ENCODE measurements around the gene HIVEP2.

The HIVEP2 gene

DNA sequence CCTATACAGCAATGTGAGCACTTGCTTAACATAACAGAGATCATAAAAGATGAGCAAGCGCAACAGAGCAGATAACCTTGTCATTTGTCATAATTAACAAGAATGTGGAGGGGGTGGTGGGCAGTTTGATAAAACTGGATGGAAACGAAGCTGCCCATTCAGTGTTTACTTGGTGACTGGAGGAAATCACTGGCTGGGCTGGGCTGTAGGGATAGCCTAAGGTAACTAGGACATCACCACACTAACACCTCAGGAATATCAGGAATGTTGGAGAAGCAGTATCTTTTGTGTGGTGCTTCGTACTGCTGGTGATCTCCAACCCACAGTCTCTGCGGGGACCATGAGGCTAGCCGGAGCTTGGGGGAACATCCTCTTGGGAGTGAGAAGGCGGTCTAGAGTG lies 218.4 kb downstream of the HIVEP2 start:
- no peak for DNase-seq

DNA sequence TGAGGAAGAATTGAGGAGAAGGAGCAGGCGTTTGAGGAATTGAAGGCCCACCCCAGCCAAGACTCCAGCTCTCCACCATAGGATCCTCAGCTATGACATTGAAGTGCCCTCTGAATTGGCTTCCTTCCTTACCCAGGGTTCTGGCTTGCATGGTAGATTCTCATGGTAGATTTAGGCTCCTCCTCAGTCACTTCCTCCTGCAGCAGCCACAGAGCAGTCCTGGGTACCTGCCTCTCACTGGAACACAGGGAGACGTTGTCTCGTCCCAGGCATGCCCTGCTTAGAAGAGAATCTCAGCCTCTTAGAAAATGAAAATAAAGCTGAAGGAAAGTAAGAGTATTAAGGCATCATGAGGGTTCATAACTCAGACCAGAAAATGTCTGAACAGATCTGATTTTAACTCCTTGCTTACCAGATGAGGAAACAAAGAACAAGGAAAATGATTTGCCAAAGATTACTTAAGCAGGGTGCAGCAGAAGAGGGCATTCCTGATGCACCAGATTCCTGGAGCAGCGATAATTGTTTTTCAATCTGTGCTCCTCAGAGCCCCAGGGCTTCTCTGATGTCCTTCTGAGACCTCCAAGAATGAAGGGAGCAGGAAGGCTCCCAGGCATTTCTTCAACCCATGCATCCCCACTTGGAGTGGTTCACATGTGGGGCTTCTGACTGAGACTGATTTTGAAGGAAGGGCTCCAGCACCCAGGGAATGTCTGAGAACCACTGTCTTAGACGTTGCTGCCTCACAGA lies 219.8 kb downstream of the HIVEP2 start:
- DNase-seq: no peak

DNA sequence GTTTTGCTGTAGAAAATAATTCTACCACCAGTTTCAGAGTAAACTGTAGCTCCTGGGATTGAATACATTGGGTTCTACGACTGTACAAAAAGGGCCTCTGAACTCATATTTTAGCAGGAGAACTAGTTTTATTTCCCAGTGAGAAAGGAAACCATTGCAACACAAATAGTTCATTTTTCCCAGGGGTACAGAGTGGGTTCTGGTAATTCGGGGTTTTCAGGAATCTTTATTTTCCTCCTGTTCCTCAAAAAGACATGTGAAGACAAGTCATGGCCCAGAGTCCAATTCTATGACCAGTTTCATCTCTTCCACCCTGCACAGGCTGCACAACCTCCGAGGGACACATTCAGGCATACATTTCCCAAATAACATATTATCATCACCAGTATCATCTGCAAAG lies 222.1 kb downstream of the HIVEP2 start:
- no peak for DNase-seq

DNA sequence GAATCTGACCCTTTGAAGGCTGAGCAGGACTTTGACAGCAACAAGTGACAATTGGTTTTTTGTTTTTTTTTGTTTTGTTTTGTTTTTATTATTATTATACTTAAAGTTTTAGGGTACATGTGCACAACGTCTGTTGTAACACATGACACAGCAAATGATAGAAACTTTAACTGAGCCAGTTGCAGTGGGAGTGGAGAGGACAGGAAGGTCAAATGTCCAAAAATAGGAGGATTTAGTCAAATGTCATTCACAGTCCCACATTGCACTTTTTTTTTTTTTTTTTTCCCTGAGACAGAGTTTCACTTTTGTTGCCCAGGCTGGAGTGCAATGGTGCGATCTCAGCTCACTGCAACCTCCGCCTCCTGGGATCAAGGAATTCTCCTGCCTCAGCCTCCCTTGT lies 223.0 kb downstream of the HIVEP2 start:
- no peak for DNase-seq

DNA sequence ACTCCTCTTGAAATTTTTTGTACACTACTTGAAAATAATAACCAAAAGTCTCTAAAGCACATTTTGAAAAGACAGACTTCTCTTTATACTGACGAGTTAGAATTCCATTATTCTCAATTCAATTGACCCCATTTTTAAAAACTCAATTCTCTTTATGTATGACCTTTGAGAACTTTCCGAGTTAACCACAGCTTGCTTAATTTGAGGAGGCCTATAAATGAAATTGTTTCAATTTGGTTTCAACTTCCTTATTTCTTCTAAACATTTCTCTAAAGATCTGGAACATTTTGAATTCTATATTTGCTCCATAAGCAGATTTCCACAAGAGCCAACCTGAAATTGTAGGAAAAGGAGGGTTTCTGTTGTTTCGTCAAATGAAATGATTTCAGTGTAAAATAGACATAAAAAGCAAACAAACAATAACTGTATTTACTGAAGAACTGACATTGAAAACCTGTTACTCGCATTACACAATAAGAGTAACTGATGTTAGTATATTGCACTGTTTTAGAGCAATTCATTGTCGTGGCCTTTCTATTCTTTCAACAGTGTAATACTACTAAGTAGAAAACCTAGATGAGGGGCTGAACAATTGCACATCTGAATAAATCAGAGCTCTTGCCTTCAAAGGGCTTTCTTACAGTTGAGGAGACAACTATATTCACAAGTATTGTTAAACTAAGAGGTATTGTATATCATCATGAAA lies 223.6 kb downstream of the HIVEP2 start:
- DNase-seq: no peak

DNA sequence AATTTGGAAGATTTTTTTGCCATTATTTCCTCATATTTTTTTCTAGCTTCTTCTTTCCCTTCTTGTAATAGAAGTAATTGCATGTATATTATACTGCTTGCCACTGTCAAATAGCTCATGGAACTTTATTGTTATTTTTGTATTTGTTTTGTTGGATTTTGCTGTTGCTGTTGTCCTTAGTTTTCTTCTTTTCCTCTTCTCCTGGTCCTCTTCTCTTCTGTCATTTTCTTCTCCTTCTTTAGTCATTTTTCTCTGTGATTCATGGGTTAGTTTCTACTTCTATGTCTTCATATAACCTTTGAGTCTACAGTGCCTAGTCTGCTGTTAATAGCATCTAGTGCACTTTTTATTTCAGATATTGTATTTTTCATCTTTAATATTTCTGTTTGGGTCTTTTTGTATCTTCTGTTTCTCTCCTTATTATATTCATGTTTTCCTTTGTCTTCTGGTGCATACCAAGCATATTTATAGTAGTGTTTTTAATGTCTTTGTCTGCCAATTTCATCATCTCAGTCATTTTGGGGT lies 226.2 kb downstream of the HIVEP2 start:
- DNase-seq: no peak

DNA sequence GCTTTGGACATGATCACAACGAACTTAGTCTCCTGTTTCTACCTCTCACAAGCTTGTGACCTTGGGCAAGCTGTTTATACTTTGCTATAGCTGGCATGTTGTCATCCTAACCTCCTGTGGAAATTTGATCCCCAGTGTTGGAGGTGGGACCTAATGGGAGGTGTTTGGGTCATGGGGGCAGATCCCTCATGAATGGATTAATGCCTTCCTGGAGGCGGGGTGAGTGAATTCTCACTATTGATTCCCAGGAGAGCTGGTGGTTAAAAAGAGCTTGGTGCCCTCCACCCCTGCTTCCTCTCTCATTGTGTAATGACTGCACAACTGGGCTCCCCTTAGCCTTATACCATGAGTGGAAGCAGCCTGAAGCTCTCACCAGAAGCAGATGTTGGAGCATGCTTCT lies 228.9 kb downstream of the HIVEP2 start:
- DNase-seq: no peak

DNA sequence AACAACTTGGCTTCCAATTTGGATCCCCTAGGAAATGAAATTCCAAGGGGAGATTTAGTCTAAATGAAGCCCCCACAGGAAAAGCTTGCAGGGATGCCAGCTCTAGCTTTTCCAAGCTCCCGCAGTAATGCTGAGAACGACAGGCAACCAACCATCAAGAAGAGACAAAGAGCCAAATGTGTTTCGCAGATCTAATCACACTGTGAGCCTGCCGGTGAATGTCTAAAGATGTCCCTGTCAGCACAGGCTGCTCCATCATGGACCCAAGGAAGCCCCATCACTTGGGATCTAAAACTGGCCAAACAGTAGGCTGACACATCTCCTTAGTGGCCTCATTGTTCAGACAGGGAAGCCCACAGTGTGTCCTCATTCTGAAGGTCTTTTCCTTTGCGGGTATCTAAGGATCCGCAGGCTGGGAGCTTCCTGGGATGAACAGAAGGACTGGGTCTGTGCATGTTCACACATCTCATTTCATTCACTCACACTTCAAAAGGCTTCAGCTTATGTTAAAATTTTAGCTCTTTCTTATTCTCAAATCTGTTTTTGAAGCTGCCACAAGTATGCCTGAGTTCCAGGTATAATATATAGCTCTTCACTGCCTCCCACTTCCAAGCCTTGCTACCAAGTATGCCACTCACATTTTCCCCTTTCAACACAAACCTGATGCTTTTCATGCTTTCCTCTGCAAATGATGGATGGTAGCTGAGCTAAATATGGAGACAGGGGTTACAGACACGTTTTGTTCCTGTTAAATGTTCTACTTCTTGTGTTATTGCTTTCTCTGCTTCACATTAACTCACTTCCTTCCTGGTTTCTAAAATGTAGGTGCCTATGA lies 229.8 kb downstream of the HIVEP2 start:
- no peak for DNase-seq

DNA sequence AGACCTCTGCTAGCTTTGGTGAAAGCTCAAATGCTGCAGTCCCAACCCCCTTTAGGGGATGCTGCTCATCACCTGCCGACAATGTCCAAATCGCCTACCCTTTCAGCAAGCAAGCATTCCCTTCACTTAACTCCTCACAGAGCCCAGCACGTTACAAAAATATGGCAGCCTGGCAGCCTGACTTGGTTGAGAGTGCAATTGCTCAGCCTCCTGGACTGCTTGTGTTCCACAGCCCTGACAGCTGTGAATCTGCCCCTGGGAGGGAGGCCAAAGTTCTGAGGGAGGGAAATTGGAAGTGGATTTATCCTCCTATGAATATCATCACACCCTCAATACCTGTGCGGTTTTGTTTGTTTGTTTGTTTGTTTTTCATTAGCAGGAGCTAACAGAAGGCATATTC lies 231.0 kb downstream of the HIVEP2 start:
- no peak for DNase-seq

DNA sequence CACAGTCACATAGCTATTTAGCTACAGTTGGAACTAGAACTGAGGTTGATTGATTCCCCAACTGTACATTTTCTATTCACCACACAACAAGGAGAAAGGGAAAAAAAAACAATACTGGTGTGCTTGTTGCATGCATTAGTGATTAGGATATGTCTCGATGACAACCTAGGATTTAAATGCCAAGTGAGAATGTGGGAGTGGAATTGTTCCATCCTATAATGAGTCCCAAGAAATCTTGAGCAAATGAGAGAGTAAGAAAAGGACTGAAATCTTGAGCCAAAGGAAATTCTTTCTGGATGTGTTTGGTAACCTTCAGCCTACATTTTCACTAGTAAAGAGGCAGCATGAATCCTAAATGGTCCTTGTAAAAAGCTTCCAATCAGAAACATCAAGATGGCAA lies 232.7 kb downstream of the HIVEP2 start:
- DNase-seq: no peak

DNA sequence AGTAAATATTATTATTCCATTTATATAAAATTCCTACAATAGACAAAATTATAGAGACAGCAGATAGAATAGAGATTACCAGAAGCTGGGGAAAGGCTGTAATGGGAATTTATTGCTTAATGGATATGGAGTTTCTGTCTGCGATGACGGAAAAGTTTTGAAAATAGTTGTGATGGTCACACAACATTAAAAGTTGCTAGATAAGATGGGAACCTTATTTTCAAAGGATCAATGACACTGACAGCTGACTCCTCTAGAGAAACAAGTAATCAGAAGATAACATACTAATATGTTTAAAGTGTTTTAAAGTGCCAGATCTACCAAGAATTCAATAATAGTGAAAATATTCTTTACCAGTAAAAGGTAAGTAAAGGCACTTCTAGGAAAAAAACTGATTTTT lies 236.3 kb downstream of the HIVEP2 start:
- no peak for DNase-seq

DNA sequence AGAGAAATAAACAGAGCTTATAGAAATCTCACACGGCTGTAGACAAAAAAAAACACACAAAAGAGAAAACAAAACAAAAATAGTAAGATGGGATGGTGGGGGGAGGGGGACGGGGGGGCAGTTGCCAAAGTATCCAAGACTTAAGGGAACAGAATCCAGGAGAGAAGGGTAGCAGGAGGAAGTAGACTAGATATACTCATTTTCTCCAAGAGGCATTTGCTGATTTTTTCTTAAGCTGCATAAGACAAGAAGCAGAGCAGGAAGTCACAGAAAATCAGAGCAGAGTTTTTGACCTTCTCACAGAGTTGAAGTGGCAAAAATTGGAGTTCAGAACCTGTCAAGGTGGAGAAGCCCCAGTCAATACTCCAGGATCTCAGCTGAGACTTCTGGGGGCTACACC lies 237.7 kb downstream of the HIVEP2 start:
- DNase-seq: no peak

DNA sequence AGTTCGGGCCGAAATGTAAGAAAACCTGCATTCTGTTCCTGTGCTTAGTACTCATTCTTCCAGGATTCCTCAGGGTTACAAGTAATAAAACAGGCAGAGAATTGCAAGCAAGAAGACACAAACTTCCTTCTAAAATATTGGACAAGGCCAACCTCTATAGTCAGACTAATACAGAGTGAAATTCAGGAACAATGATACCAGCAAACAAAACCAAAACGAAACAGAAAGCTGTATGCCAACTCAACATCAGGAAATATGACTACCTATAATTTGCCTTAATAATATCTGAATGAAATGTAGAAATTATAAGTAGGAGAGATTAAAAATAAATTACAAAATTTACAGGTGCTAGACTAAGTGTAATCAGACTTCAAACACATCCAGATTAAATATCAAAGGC lies 238.8 kb downstream of the HIVEP2 start:
- no peak for DNase-seq

DNA sequence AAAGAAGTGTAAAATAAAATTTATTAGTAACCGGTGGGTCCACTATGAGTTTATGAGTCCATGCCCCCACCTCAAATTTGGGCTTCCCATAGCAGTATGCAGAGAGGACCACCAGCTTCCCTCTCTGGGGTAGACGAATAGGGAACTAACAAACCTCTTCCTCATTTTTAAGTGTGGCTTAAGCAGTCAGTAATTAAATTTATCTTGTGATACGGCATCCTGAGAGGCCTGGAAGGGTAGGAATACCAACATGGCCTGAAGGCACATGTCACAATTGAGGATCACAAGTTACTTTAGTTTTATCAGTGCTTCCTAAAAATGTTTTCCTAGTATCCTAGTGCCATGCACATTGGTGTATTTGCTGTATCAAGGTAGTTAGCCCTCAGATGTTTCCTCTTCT lies 239.9 kb downstream of the HIVEP2 start:
- DNase-seq: no peak

DNA sequence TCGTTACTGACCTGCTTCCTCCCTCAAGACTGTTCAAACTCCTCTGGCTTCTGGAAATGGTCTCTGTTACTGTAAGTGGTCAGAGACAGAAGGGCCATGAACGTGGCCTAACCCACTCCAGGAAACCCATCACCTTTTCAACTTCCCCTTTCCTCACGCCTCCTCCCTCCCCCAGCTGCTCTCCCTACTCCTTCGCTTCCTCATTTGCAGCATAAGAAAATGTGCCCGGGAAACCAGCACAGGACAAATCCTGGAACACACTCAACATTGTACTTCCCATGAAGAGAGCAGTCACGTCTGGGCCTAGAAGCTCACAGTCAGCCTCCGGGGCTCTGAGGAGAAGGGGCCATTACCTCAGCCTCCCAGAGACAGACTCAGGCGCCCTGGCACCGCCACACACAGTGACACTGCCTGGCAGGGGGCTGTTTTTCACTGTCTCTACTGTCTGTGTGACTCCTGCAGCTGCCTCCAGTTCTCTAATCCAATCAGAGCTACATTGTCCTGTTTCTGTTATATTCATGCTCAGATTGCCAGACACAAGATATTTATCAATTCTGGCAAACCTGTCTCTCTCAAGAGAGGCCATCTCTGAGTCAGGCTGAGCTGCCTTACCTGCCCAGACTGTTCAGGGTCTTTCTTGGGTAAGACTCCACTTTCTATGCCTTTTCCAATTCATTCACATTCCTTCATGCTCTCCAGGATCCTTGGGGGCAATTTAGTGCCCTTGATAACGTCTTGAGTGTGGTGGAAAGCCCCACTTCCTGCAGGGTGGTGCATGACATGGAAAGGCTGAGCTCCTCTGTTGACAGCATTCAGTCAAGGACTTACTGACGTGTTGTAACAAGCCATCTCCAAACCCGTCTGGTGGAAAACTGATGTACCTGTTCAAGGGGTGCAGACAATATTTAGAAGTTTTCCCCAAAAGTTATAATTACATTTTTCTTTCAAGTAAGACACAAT lies 242.2 kb downstream of the HIVEP2 start:
- no peak for DNase-seq

All from activated CD8-positive, alpha-beta memory T cell treated with anti-CD3 and anti-CD28 coated beads for 24 hours (primary cell).